Measurements from ENCODE around the gene RAD51AP1. TPM values are rescaled to one million over a fixed set of nuclear protein-coding genes. Genes with fewer than 3 reads are reported as not detected.
"Not testable (repeated sequence)": the region's sequence is repeated elsewhere in the genome, so short reads cannot be mapped to it uniquely, and the experiment has no call there.

The RAD51AP1 gene
- total RNA-seq (2014; rRNA removed; shearing (Covaris generic)), result 42.9 and 64.2 TPM in 2 replicates

DNA sequence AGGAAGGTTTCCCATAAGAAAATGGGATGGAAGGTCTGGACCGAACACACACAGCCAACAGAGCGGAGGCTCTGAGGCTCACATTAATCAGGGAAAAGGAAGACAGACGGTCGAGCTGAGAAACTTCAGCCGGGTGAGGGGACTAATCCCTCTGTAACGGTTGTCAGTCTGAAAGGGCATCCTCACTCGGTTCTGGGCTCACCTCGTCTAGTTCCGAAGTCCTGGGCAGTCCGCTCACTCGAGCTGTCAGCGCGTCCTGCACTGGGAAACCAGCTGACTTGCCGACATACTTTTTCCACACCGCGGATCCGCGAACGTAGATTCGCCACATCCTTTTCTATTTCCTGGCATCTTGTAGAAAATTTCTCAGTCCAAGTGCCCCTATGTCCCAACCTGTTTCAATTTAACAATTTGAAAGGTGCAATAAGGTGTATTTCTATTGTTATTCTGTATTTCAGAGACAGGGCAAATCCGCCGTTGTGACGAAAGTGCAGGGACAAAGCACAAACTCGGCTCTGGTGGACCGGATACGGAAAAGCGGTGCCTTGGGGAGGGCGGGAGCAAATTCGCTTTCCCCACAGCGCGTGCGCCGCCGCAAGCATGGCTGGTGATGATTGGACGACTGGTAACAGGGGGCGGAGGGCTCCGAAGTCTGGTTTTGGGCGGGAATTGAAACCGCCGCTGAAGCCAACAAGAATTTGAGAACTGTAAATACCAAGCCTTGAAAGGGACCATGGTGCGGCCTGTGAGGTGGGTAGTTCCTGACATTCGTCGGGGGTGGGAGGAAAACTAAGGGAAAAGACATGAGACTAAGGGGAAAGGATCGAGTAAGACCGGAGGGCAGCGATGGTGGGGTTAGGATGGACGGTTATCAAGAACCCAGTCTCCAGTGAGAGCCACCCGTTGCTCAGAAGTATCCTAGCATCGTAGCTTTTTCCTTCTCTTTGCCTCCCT, at the start of gene RAD51AP1:
RAD51AP1 (plus strand) TSS at position 684 of the 954 bp plus-strand sequence; CDS start at position 734, 50 bp downstream.
- peak; percentile 98 for DNase-seq (ENCODE audit: low spot score)

- no peak for DNase-seq (ENCODE audit: low spot score)
Measured at GRCh38 chr12:4489556-4489955, 49.1 kb upstream of the RAD51AP1 start.

- no peak for DNase-seq (ENCODE audit: low spot score)
Measured at GRCh38 chr12:4490973-4491372, 47.7 kb upstream of the RAD51AP1 start.

DNA sequence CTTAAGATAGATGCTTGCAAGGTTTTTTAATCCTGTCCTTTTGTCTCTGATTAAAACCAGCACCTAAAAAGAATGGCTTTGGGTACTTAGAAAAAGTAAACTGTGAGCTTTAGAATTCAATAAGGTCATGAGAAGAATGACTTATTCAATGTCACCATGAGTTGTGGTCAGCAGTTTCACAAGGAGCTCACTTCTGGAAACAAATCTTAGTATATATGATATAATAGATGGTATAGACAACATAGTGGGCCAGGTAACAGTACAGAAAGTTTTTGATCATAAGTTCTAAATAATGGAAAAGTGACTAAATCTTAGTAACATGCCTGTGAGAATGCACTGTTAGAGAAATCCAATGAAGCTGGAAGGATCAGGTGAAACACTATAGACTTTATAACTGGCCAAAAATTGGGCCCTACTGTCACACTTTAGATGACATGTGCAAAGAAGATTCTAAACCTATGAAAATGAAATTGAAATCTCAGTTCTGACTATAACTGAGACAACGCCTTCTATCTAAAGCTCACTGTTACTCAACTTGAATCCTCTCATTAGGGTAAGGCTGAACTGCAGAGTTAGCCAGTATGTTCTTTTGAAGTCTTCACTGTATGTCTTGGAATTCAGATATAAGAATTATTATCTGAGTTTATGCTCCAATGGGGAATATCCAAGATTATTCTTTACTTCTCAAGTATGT, 42.4 kb upstream of the RAD51AP1 start:
- DNase-seq (ENCODE audit: low spot score), result no peak

DNA sequence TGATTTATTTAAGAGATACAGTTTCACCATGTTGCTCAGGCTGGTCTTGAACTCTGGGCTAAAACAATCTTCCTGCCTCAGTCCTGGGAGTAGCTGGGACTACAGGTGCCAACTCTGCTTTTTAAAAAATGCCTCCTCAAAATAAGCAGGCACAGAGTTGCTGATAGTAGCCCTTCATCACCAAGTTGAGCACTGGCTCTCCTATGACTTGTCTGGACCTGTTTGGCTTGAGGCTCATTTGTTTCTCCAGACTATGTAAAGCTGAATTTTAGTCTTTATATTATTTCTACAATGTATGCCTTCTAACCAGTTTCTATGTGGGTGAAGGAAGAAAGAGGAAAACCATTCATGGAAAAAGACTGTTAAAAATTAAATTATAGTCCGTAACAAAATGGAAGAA, 39.5 kb upstream of the RAD51AP1 start:
- no peak for DNase-seq (ENCODE audit: low spot score)

GRCh38 chr12:4505376-4505986, 33.2 kb upstream of the RAD51AP1 start:
- peak; percentile 55 for DNase-seq (ENCODE audit: low spot score)

- DNase-seq (ENCODE audit: low spot score), result no peak
Measured at GRCh38 chr12:4506430-4506829, 32.3 kb upstream of the RAD51AP1 start.

GRCh38 chr12:4506870-4507269, 31.8 kb upstream of the RAD51AP1 start:
- DNase-seq (ENCODE audit: low spot score), result peak; percentile 73

GRCh38 chr12:4508503-4508902, 30.2 kb upstream of the RAD51AP1 start:
- DNase-seq (ENCODE audit: low spot score), result not testable (repeated sequence)

DNA sequence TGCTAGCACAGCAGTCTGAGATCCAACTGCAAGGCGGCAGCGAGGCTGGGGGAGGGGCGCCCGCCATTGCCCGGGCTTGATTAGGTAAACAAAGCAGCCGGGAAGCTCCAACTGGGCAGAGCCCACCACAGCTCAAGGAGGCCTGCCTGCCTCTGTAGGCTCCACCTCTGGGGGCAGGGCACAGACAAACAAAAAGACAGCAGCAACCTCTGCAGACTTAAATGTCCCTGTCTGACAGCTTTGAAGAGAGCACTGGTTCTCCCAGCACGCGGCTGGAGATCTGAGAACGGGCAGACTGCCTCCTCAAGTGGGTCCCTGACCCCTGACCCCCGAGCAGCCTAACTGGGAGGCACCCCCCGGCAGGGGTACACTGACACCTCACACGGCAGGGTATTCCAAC, 29.4 kb upstream of the RAD51AP1 start:
- DNase-seq (ENCODE audit: low spot score), result not testable (repeated sequence)

GRCh38 chr12:4518106-4518728, 20.5 kb upstream of the RAD51AP1 start:
- DNase-seq (ENCODE audit: low spot score), result peak; percentile 68

GRCh38 chr12:4523443-4523842, 15.2 kb upstream of the RAD51AP1 start:
- not testable (repeated sequence) for DNase-seq (ENCODE audit: low spot score)

GRCh38 chr12:4526923-4527546, 11.7 kb upstream of the RAD51AP1 start:
- no peak for DNase-seq (ENCODE audit: low spot score)

DNA sequence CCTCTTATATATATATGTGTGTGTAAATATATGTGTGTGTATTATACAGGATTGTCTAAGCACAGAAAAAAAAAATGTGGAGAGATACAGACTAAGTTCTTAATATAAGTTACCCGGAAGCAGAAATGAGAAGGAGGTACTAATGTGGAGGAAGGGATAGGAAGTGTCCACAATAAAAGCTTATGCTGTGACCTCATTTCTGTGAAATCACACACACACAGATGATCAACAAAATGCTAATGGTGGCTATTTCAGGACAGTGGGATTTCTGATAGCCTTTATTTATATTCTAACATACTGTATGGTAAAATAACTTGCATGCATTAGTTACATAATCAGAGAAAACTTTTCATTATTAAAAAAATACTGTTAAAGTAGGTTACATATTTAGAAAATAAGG, 8.5 kb upstream of the RAD51AP1 start:
- no peak for DNase-seq (ENCODE audit: low spot score)

DNA sequence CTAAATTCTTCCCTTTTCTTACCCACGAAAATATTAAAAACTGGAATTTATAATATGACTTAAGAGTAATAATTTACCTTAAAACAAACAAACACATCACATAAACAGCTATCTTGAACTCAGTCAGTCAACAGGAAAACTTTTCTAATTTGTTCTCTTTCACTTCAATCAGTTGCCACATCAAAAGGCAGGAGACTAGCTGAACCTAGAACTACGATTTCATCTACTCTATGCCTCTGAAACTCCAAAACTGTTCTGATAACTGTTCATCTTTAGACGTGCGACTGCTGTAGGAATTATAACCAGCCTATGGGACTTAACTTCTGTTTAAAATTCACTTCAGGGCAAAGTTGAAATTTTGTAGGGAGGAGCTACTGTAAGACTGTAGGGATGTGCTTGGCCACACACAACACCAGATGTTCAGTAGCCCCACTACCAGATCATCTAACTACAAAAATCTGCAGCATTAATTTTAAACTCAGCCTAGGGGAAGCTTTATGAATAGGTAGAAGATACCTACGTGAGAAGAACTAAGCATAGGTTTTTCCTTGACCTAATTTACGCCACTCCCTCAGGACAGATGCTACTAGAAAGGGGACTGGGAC, 7.6 kb upstream of the RAD51AP1 start:
- DNase-seq (ENCODE audit: low spot score), result no peak

DNA sequence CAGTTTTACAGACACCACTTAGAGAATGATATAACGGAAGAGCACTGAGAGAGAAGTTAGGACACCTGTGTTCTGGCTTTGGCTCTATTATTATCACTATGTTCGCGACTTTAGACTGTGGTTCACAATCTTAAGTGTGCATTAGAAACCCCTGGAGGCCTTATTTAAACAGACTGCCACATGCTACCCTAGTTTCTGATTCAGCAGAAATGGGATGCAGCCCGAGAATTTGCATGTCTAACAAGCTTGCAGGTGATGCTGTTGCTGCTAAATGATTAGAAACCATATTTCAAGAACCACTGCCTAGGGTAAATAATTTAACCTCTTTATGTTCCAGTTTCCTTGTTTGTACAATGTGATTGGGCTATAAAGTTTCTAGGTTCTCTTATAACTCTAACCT, 3.6 kb upstream of the RAD51AP1 start:
- DNase-seq (ENCODE audit: low spot score), result no peak

DNA sequence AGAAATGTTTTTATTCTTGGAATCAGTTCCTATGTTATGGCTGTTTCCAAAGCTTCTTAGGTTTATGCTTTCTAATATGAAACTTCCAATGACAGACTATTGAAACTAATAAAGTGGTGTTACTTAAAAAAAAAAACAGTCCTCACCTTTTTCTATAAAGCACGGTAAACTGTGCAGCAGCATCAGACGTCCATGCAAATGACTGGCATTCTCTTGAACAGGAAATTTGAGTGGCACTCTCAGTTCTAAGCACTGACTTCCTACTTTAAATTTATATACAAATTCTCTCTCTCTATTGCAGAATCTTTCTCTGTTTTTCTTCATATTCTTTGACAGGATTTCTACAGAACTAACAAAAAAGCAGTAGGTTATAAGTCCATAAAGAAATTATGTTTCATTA, 2.8 kb upstream of the RAD51AP1 start:
- DNase-seq (ENCODE audit: low spot score), result no peak

GRCh38 chr12:4539167-4539870, 629 bp downstream of the RAD51AP1 start:
- no peak for DNase-seq (ENCODE audit: low spot score)

DNA sequence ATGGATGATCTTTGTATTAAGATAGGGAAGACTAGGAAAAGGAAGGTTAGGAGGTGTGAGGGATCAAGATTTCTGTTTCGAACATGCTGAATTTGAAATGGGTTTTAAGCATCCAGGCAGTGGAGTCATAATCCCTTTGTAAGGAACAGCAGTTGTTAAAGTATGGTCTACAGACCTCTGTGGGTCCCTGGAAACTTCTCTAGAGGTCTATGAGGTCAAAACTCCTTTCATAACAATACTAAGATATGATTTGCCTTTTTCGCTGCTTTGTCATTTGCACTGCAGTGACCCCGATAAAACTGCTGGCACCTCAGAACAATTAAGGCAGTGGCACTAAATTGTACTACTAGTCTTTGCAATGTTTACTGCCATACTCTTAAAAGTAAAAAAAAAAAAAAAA, 1.5 kb downstream of the RAD51AP1 start:
- DNase-seq (ENCODE audit: low spot score), result no peak

DNA sequence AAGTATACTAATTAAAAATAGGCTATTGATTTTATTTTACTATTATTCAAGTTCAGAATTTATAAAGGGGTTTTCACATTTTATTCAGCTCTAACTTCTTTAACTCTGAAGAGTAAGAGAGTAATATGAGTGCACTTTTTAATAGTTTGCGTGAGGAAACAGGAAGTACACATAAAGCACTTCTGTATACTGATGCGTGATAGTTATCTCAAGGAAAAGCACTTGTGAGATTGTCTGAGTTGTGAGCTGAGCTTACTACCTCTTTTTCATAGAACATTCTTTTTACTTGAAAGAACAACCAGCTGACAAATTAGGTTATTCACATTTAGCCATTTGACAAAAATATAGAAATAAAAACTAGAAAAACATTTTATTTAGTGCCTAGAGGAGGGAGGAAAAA, 1.9 kb downstream of the RAD51AP1 start:
- DNase-seq (ENCODE audit: low spot score), result no peak
